HEK293 (cell line): ENCODE results near the gene EIF2D.

Experiments used
- BCL11B ChIP-seq: fragments of 450-650 bp; formaldehyde crosslinking; IDR thresholded peaks from 2 replicates; pipeline ENCODE4 v1.5.1; 2016; ENCODE audit warnings: low read depth, missing biosample characterization, missing genetic modification characterization
- HOXA7 ChIP-seq: sonication (generic); formaldehyde crosslinking; IDR thresholded peaks from 2 replicates; pipeline ENCODE4 v1.8.1; 2022; ENCODE audit warnings: missing genetic modification reagents, borderline replicate concordance
- SP3 ChIP-seq: fragments of 450-650 bp; formaldehyde crosslinking; IDR thresholded peaks from 2 replicates; pipeline ENCODE4 v1.5.1; 2016; ENCODE audit warnings: missing biosample characterization, missing genetic modification characterization
- YY1 ChIP-seq: fragments of 450-650 bp; formaldehyde crosslinking; IDR thresholded peaks from 2 replicates; pipeline ENCODE4 v1.5.1; 2018; ENCODE audit warnings: missing biosample characterization, missing genetic modification characterization
- ZBTB20 ChIP-seq: fragments of 450-650 bp; formaldehyde crosslinking; IDR thresholded peaks from 2 replicates; pipeline ENCODE4 v1.5.1; 2016; ENCODE audit warnings: missing biosample characterization, missing genetic modification characterization
- ZNF629 ChIP-seq: fragments of 450-650 bp; formaldehyde crosslinking; IDR thresholded peaks from 2 replicates; pipeline ENCODE4 v1.5.1; 2017; ENCODE audit warnings: missing biosample characterization, missing genetic modification characterization
- TF ChIP-seq, protein P1 (sequence below): fragments of 450-650 bp; formaldehyde crosslinking; IDR thresholded peaks from 2 replicates; pipeline ENCODE4 v1.5.1; 2016; ENCODE audit warnings: missing biosample characterization, missing genetic modification characterization
- TF ChIP-seq, protein P2 (sequence below): fragments of 450-650 bp; formaldehyde crosslinking; IDR thresholded peaks from 2 replicates; pipeline ENCODE4 v1.5.1; 2016; ENCODE audit warnings: missing biosample characterization, missing genetic modification characterization
- TF ChIP-seq, protein P3 (sequence below): fragments of 450-650 bp; formaldehyde crosslinking; IDR thresholded peaks from 2 replicates; pipeline ENCODE4 v1.5.1; 2017; ENCODE audit warnings: missing biosample characterization, missing genetic modification characterization
- TF ChIP-seq, protein P4 (sequence below): fragments of 450-650 bp; formaldehyde crosslinking; IDR thresholded peaks from 2 replicates; pipeline ENCODE4 v1.5.1; 2017; ENCODE audit warnings: missing biosample characterization, mild to moderate bottlenecking, missing genetic modification characterization, moderate library complexity

DNA sequence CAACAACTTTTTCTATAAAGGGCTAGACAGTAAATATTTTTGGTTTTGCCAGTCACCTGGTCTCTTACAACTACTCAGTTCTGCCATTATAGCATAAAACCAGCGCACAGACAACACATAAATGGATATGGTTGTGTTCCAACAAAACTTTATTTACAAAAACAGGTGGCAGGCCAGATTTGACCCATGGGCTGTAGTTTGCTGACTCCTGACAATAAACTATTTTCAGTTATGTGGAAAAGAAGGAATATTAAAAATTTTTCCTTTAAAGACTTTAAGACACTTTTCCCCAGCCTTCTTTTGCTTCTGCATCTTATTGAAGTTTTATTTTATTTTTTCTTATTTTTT, 16.0 kb downstream of the EIF2D start:
- TF ChIP-seq, protein P1, sequence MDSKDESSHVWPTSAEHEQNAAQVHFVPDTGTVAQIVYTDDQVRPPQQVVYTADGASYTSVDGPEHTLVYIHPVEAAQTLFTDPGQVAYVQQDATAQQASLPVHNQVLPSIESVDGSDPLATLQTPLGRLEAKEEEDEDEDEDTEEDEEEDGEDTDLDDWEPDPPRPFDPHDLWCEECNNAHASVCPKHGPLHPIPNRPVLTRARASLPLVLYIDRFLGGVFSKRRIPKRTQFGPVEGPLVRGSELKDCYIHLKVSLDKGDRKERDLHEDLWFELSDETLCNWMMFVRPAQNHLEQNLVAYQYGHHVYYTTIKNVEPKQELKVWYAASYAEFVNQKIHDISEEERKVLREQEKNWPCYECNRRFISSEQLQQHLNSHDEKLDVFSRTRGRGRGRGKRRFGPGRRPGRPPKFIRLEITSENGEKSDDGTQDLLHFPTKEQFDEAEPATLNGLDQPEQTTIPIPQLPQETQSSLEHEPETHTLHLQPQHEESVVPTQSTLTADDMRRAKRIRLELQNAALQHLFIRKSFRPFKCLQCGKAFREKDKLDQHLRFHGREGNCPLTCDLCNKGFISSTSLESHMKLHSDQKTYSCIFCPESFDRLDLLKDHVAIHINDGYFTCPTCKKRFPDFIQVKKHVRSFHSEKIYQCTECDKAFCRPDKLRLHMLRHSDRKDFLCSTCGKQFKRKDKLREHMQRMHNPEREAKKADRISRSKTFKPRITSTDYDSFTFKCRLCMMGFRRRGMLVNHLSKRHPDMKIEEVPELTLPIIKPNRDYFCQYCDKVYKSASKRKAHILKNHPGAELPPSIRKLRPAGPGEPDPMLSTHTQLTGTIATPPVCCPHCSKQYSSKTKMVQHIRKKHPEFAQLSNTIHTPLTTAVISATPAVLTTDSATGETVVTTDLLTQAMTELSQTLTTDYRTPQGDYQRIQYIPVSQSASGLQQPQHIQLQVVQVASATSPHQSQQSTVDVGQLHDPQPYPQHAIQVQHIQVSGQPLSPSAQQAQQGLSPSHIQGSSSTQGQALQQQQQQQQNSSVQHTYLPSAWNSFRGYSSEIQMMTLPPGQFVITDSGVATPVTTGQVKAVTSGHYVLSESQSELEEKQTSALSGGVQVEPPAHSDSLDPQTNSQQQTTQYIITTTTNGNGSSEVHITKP = no peak
- TF ChIP-seq ZNF629 (tag by site-specific recombination) = no peak
- TF ChIP-seq ZBTB20 (tag by site-specific recombination) = no peak
- TF ChIP-seq YY1 (tag by site-specific recombination) = no peak
- no peak for TF ChIP-seq SP3 (tag by site-specific recombination)
- TF ChIP-seq, protein P2, sequence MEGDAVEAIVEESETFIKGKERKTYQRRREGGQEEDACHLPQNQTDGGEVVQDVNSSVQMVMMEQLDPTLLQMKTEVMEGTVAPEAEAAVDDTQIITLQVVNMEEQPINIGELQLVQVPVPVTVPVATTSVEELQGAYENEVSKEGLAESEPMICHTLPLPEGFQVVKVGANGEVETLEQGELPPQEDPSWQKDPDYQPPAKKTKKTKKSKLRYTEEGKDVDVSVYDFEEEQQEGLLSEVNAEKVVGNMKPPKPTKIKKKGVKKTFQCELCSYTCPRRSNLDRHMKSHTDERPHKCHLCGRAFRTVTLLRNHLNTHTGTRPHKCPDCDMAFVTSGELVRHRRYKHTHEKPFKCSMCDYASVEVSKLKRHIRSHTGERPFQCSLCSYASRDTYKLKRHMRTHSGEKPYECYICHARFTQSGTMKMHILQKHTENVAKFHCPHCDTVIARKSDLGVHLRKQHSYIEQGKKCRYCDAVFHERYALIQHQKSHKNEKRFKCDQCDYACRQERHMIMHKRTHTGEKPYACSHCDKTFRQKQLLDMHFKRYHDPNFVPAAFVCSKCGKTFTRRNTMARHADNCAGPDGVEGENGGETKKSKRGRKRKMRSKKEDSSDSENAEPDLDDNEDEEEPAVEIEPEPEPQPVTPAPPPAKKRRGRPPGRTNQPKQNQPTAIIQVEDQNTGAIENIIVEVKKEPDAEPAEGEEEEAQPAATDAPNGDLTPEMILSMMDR (tag by site-specific recombination) = no peak
- TF ChIP-seq, protein P3, sequence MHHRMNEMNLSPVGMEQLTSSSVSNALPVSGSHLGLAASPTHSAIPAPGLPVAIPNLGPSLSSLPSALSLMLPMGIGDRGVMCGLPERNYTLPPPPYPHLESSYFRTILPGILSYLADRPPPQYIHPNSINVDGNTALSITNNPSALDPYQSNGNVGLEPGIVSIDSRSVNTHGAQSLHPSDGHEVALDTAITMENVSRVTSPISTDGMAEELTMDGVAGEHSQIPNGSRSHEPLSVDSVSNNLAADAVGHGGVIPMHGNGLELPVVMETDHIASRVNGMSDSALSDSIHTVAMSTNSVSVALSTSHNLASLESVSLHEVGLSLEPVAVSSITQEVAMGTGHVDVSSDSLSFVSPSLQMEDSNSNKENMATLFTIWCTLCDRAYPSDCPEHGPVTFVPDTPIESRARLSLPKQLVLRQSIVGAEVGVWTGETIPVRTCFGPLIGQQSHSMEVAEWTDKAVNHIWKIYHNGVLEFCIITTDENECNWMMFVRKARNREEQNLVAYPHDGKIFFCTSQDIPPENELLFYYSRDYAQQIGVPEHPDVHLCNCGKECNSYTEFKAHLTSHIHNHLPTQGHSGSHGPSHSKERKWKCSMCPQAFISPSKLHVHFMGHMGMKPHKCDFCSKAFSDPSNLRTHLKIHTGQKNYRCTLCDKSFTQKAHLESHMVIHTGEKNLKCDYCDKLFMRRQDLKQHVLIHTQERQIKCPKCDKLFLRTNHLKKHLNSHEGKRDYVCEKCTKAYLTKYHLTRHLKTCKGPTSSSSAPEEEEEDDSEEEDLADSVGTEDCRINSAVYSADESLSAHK = no peak
- TF ChIP-seq, protein P4, sequence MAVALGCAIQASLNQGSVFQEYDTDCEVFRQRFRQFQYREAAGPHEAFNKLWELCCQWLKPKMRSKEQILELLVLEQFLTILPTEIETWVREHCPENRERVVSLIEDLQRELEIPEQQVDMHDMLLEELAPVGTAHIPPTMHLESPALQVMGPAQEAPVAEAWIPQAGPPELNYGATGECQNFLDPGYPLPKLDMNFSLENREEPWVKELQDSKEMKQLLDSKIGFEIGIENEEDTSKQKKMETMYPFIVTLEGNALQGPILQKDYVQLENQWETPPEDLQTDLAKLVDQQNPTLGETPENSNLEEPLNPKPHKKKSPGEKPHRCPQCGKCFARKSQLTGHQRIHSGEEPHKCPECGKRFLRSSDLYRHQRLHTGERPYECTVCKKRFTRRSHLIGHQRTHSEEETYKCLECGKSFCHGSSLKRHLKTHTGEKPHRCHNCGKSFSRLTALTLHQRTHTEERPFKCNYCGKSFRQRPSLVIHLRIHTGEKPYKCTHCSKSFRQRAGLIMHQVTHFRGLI (tag by site-specific recombination) = no peak
- no peak for TF ChIP-seq BCL11B (tag by site-specific recombination)
- no peak for TF ChIP-seq HOXA7 (CRISPR knock-in tag)
